Naive thymus-derived CD4-positive, alpha-beta T cell (primary cell): ENCODE results near the gene KLHL41. TPM values are rescaled to one million over a fixed set of nuclear protein-coding genes. Genes with fewer than 3 reads are reported as not detected.
"Not testable (repeated sequence)": the region's sequence is repeated elsewhere in the genome, so short reads cannot be mapped to it uniquely, and the experiment has no call there.

Experiments
- ATAC-seq: fragments of 150-1000 bp; cut with Tn5 transposase; 2 replicates; pipeline ENCODE4 v1.10.0; 2021; ENCODE audit warnings: mild to moderate bottlenecking, moderate library complexity
- CTCF ChIA-PET: fragments of 350-600 bp; sonication (Branson Sonifier 250); formaldehyde crosslinking; loops from one replicate; lab custom pipeline; 2021; ENCODE audit warnings: antibody characterized with exemption; lab: Charles Lee
- POLR2A ChIA-PET: fragments of 350-600 bp; sonication (Branson Sonifier 250); formaldehyde crosslinking; loops from one replicate; lab custom pipeline; 2021; ENCODE audit warnings: antibody characterized with exemption, inconsistent platforms; lab: Charles Lee
- DNase-seq, 9 donors: peaks; one replicate each; pipeline versions ENCODE4 v3.0.0 to v3.0.0-alpha.2; 2020 to 2022; ENCODE audit warnings: mixed read lengths in 1 of 9
- H3K27ac ChIP-seq: one replicate; pipeline ENCODE4 v1.7.0; 2013; ENCODE audit warnings: mild to moderate bottlenecking, low read depth, low read length, moderate library complexity
- H3K27me3 ChIP-seq, 2 donors: one replicate each; pipeline ENCODE4 v1.7.0; 2013; ENCODE audit warnings: low read length in 2 of 2, mild to moderate bottlenecking in 2 of 2, moderate library complexity in 2 of 2; ENCODE audit not compliant: control insufficient read depth in 2 of 2, insufficient read depth in 2 of 2
- H3K36me3 ChIP-seq, 3 experiments: 1 replicate in 2 of 3; 2 replicates in 1 of 3; pipeline ENCODE4 v1.7.0; 2013; ENCODE audit warnings: low read length in 3 of 3, mild to moderate bottlenecking in 3 of 3, moderate library complexity in 1 of 3; ENCODE audit not compliant: insufficient read depth in 3 of 3, control insufficient read depth in 2 of 3
- H3K4me1 ChIP-seq, 2 donors: one replicate each; pipeline ENCODE4 v1.7.0; 2013; ENCODE audit warnings: low read length in 2 of 2, mild to moderate bottlenecking in 2 of 2, moderate library complexity in 1 of 2; ENCODE audit not compliant: control insufficient read depth in 2 of 2, insufficient read depth in 2 of 2
- H3K4me3 ChIP-seq: 2 replicates; pipeline ENCODE4 v1.7.0; 2013; ENCODE audit warnings: mild to moderate bottlenecking, low read length
- H3K9me3 ChIP-seq, 3 experiments: 1 replicate in 2 of 3; 2 replicates in 1 of 3; pipeline ENCODE4 v1.7.0; 2013; ENCODE audit warnings: low read length in 3 of 3; ENCODE audit not compliant: control insufficient read depth in 2 of 3
- H3K27ac Mint-ChIP-seq, 9 donors: one replicate each; pipeline ENCODE4 v1.8.0; 2020 to 2022; ENCODE audit warnings: mixed read lengths in 9 of 9, mild to moderate bottlenecking in 8 of 9, moderate library complexity in 5 of 9, inconsistent platforms in 2 of 9
- H3K27me3 Mint-ChIP-seq, 5 donors: one replicate each; pipeline ENCODE4 v1.8.0; 2021 to 2022; ENCODE audit warnings: mixed read lengths in 5 of 5, mild to moderate bottlenecking in 1 of 5
- H3K36me3 Mint-ChIP-seq, 5 donors: one replicate each; pipeline ENCODE4 v1.8.0; 2020 to 2022; ENCODE audit warnings: mixed read lengths in 5 of 5, mild to moderate bottlenecking in 3 of 5, inconsistent platforms in 1 of 5
- H3K4me1 Mint-ChIP-seq, 7 donors: one replicate each; pipeline ENCODE4 v1.8.0; 2020 to 2022; ENCODE audit warnings: mixed read lengths in 7 of 7, mild to moderate bottlenecking in 3 of 7, inconsistent platforms in 1 of 7
- H3K4me3 Mint-ChIP-seq, 10 donors: one replicate each; pipeline ENCODE4 v1.8.0; 2020 to 2022; ENCODE audit warnings: mild to moderate bottlenecking in 10 of 10, mixed read lengths in 10 of 10, moderate library complexity in 6 of 10, inconsistent platforms in 2 of 10
- H3K9me3 Mint-ChIP-seq, 11 donors: one replicate each; pipeline ENCODE4 v1.8.0; 2020 to 2022; ENCODE audit warnings: mixed read lengths in 11 of 11, mild to moderate bottlenecking in 4 of 11, inconsistent platforms in 1 of 11, moderate library complexity in 1 of 11
- intact Hi-C, 2 donors: fragments of 100-400 bp; cut with micrococcal nuclease; formaldehyde crosslinking; loops; one replicate each; pipeline ENCODE4 v1.15.1; 2023
- polyA plus RNA-seq, 2 donors: library from polyadenylated mRNA; unstranded; fragments of 300-500 nt; fragmentation: Illumina TruSeq; gene quantifications; one replicate each; pipeline ENCODE4 v1.2.3, GENCODE V29; 2021
- total RNA-seq, 6 experiments: library from RNA in 5 of 6; stranded (reverse) in 5 of 6; gene quantifications; 1 replicate in 5 of 6; 2 replicates in 1 of 6; pipeline ENCODE4 v1.2.3 and lab custom pipeline; 2021 to 2026

The KLHL41 gene
- total and polyA plus RNA-seq, 7 experiments from 2014 or later, result 0.20 to 1.1 (median 0.46) TPM; not detected in 3

- DNase-seq (no peak), ATAC-seq (no peak)
- Mint-ChIP-seq H3K27me3 (no peaks in the 10 kb centered on the region), H3K4me1 (no peaks in the 10 kb centered on the region), H3K4me3 (no peak overlapping the region), H3K36me3 (peaks cover 5 to 30% (median 17%) of the 10 kb centered on the region in 5 donors), H3K27ac (no peak overlapping the region), H3K9me3 (no peaks in the 10 kb centered on the region)
- CTCF ChIA-PET, result no interaction called here
- POLR2A ChIA-PET, result no interaction called here
- Histone ChIP-seq H3K27me3 (no peaks in the 10 kb centered on the region), H3K4me1 (no peaks in the 10 kb centered on the region), H3K4me3 (no peak overlapping the region), H3K9me3 (no peaks in the 10 kb centered on the region), H3K27ac (no peak overlapping the region), H3K36me3 (peaks cover 0 to 14% (median 0%) of the 10 kb centered on the region in 3 experiments)
- intact Hi-C loops, result no loop called here
These were observed 37.3 kb downstream of the KLHL41 start for GRCh38 chr2:169546756-169547155.

DNA sequence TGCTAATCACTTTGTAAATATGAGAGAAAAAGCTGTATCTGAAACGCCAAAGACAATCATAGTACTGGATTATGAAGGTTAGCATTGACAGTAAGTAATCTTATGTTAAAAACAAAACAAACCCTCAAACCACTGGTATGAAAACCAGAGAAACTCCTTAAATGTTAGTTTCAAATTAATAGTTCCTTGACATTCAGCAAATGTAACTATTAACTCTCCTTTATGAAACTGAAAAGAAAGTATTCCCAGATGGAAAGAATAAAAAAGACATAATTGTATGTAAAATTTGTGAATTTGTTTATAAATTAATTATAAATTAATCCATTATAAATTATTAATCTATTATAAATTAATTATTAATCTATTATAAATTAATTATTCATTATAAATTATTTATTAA, 51.9 kb downstream of the KLHL41 start:
- ChIA-PET CTCF (no interaction called here), POLR2A (interaction anchor here (0.6 to 1.6 kb wide), 3 partner anchors 78 to 1442 kb away, joined by 3 to 4 read pairs (median 3); no protein-coding TSS in a partner anchor)
- H3K36me3 ChIP-seq, result no peaks in the 10 kb centered on the region
- Mint-ChIP-seq H3K36me3 (peaks cover 0 to 38% (median 11%) of the 10 kb centered on the region in 5 donors), H3K27ac (peak overlapping the region in 6 of 9 donors; percentile 52 to 83 (median 70)), H3K9me3 (peaks cover 0 to 6% (median 0%) of the 10 kb centered on the region in 11 donors), H3K27me3 (no peaks in the 10 kb centered on the region), H3K4me3 (peak overlapping the region in 1 of 10 donors; percentile 27), H3K4me1 (no peaks in the 10 kb centered on the region)
- H3K4me3 ChIP-seq, result no peak overlapping the region
- no peaks in the 10 kb centered on the region for H3K9me3 ChIP-seq
- DNase-seq, result no peak
- ATAC-seq, result no peak
- intact Hi-C loops, result loop anchor here in 1 of 2 donors (5.0 kb wide), 2 partner anchors 99 to 589 kb away; no protein-coding TSS in a partner anchor
- H3K27me3 ChIP-seq, result no peaks in the 10 kb centered on the region
- H3K4me1 ChIP-seq, result no peaks in the 10 kb centered on the region
- no peak overlapping the region for H3K27ac ChIP-seq

DNA sequence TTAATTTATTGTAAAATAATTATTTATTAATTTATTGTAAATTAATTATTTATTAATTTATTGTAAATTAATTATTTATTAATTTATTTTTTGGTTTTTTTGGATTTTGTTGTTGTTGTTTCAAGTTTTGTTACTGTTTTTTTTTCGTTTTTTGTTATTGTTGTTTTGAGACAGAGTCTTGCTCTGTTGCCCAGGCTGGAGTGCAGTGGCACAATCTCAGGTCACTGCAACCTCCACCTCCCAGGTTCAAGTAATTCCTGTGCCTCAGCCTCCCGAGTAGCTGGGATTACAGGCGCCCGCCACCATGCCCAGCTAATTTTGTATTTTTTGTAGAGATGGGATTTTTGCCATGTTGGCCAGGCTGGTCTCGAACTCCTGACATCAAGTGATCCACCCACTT, 52.6 kb downstream of the KLHL41 start:
- H3K9me3 Mint-ChIP-seq, ATAC-seq, CTCF ChIA-PET, H3K4me3 ChIP-seq, H3K4me1 ChIP-seq, H3K9me3 ChIP-seq, H3K4me1 Mint-ChIP-seq, H3K27ac ChIP-seq, H3K27me3 Mint-ChIP-seq, H3K36me3 ChIP-seq, H3K27me3 ChIP-seq, DNase-seq: not testable (repeated sequence)
- H3K4me3 Mint-ChIP-seq, result peak overlapping the region in 2 of 10 donors; percentile 6 to 44
- H3K36me3 Mint-ChIP-seq, result peaks cover 0 to 39% (median 11%) of the 10 kb centered on the region in 5 donors
- POLR2A ChIA-PET, result interaction anchor here (0.6 to 1.6 kb wide), 4 partner anchors 23 to 1443 kb away, joined by 3 to 4 read pairs (median 4); no protein-coding TSS in a partner anchor
- peak overlapping the region in 7 of 9 donors; percentile 5 to 90 (median 73) for H3K27ac Mint-ChIP-seq
- intact Hi-C loops, result loop anchor here in 1 of 2 donors (5.0 kb wide), 2 partner anchors 100 to 590 kb away; no protein-coding TSS in a partner anchor

GRCh38 chr2:169562519-169562918, 53.0 kb downstream of the KLHL41 start:
- H3K9me3 Mint-ChIP-seq, result peaks cover 0 to 6% (median 0%) of the 10 kb centered on the region in 11 donors
- intact Hi-C loops, result loop anchor here in 1 of 2 donors (5.0 kb wide), 2 partner anchors 100 to 590 kb away; no protein-coding TSS in a partner anchor
- Histone ChIP-seq H3K27me3 (no peaks in the 10 kb centered on the region), H3K4me1 (no peaks in the 10 kb centered on the region), H3K27ac (no peak overlapping the region), H3K9me3 (no peaks in the 10 kb centered on the region), H3K36me3 (no peaks in the 10 kb centered on the region), H3K4me3 (no peak overlapping the region)
- ATAC-seq, result no peak
- peaks cover 0 to under 1% (median 0%) of the 10 kb centered on the region in 7 donors for H3K4me1 Mint-ChIP-seq
- DNase-seq, result peak in 3 of 9 donors; percentile 4 to 26 (median 12)
- CTCF ChIA-PET, result no interaction called here
- POLR2A ChIA-PET, result interaction anchor here (0.6 to 1.6 kb wide), 4 partner anchors 11 to 93 kb away, joined by 3 to 4 read pairs (median 4); partner anchors contain the start of gene FASTKD1
- peak overlapping the region in 2 of 10 donors; percentile 6 to 44 for H3K4me3 Mint-ChIP-seq
- H3K27me3 Mint-ChIP-seq, result no peaks in the 10 kb centered on the region
- peak overlapping the region in 7 of 9 donors; percentile 5 to 90 (median 73) for H3K27ac Mint-ChIP-seq
- H3K36me3 Mint-ChIP-seq, result peaks cover 0 to 41% (median 11%) of the 10 kb centered on the region in 5 donors

GRCh38 chr2:169565686-169566085, 56.2 kb downstream of the KLHL41 start:
- Mint-ChIP-seq H3K4me3 (no peak overlapping the region), H3K36me3 (peaks cover 0 to 32% (median 19%) of the 10 kb centered on the region in 5 donors)
- H3K9me3 ChIP-seq, result no peaks in the 10 kb centered on the region

GRCh38 chr2:169569948-169570347, 60.4 kb downstream of the KLHL41 start:
- H3K9me3 ChIP-seq, result no peaks in the 10 kb centered on the region
- no peaks in the 10 kb centered on the region for H3K36me3 ChIP-seq
- ChIA-PET POLR2A (no interaction called here), CTCF (no interaction called here)
- H3K4me3 Mint-ChIP-seq, result no peak overlapping the region
- peaks cover 16 to 32% (median 24%) of the 10 kb centered on the region in 7 donors for H3K4me1 Mint-ChIP-seq
- H3K27me3 Mint-ChIP-seq, result no peaks in the 10 kb centered on the region
- no peak overlapping the region for H3K27ac ChIP-seq
- H3K9me3 Mint-ChIP-seq, result no peaks in the 10 kb centered on the region
- H3K4me1 ChIP-seq, result peaks cover 4 to 5% of the 10 kb centered on the region in 2 donors
- intact Hi-C loops, result loop anchor here (5.0 kb wide), 2 partner anchors 678 to 1357 kb away; partner anchors contain the start of genes GORASP2 (in 1 of the 2) and SPC25 (in 1 of the 2)
- H3K4me3 ChIP-seq, result no peak overlapping the region
- peaks cover 0 to 13% (median 11%) of the 10 kb centered on the region in 5 donors for H3K36me3 Mint-ChIP-seq
- DNase-seq (no peak), ATAC-seq (no peak)
- H3K27me3 ChIP-seq, result no peaks in the 10 kb centered on the region
- H3K27ac Mint-ChIP-seq, result no peak overlapping the region

More at GRCh38 chr2:169565686-169566085, 56.2 kb downstream of the KLHL41 start:
- peaks cover 7 to 10% (median 8%) of the 10 kb centered on the region in 7 donors for H3K4me1 Mint-ChIP-seq
- peaks cover 0 to 6% (median 0%) of the 10 kb centered on the region in 11 donors for H3K9me3 Mint-ChIP-seq
- Histone ChIP-seq H3K4me3 (no peak overlapping the region), H3K27ac (no peak overlapping the region), H3K4me1 (no peaks in the 10 kb centered on the region), H3K36me3 (no peaks in the 10 kb centered on the region), H3K27me3 (no peaks in the 10 kb centered on the region)
- intact Hi-C loops, result no loop called here
- ChIA-PET CTCF (no interaction called here), POLR2A (interaction anchor here (0.7 to 1.2 kb wide), 3 partner anchors 42 to 261 kb away, joined by 3 to 4 read pairs (median 4); partner anchors contain the start of gene UBR3)
- ATAC-seq (no peak), DNase-seq (no peak)
- no peaks in the 10 kb centered on the region for H3K27me3 Mint-ChIP-seq
- H3K27ac Mint-ChIP-seq, result no peak overlapping the region
